Measurements from ENCODE around the gene CCDC85B.

The CCDC85B gene

DNA sequence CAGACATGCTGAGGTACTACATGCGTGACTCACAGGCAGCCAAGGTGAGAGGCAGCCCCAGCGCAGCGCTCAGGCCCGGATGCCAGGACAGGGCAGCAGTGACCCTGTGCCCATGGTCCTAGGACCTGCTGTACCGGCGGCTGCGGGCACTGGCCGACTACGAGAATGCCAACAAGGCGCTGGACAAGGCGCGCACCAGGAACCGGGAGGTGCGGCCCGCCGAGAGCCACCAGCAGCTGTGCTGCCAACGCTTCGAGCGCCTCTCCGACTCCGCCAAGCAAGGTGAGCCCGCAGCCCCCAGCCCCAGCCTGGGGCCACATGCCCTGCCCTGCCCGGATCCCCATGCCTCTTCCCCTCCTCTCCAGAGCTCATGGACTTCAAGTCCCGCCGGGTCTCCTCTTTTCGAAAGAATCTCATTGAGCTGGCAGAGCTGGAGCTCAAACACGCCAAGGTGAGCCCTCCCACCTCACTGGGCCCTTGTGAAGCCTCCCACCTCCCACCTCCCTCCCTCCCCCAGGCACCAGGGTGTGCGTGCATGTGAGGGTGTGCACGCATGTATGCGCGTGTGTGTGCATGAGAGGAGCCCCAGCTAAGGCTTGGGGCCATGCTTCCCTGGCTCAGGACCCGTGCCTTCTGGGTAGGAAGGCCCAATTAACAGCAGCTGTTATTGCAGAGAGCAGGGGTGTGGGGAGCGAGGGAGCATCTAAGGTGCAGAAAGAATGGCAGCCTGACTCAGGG is 37.8 kb upstream of the CCDC85B start:
- H3K4me3 ChIP-seq (ENCODE audit: low read depth in 1 of 2, low read length in 1 of 2) = no peak overlapping the region
- H3K27ac ChIP-seq = peak overlapping the region; percentile 96
- H3K9me3 ChIP-seq = no peaks in the 10 kb centered on the region
- TF ChIP-seq, protein P1, sequence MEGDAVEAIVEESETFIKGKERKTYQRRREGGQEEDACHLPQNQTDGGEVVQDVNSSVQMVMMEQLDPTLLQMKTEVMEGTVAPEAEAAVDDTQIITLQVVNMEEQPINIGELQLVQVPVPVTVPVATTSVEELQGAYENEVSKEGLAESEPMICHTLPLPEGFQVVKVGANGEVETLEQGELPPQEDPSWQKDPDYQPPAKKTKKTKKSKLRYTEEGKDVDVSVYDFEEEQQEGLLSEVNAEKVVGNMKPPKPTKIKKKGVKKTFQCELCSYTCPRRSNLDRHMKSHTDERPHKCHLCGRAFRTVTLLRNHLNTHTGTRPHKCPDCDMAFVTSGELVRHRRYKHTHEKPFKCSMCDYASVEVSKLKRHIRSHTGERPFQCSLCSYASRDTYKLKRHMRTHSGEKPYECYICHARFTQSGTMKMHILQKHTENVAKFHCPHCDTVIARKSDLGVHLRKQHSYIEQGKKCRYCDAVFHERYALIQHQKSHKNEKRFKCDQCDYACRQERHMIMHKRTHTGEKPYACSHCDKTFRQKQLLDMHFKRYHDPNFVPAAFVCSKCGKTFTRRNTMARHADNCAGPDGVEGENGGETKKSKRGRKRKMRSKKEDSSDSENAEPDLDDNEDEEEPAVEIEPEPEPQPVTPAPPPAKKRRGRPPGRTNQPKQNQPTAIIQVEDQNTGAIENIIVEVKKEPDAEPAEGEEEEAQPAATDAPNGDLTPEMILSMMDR (IDR thresholded peaks at IDR 0.05) = no peak
- H3K4me1 ChIP-seq (ENCODE audit: control insufficient read depth in 1 of 2, insufficient read depth in 1 of 2, low read depth in 1 of 2, low read length in 1 of 2) = peaks cover 29 to 34% of the 10 kb centered on the region in 2 experiments
- H3K27me3 ChIP-seq = no peaks in the 10 kb centered on the region
- H3K36me3 ChIP-seq = peaks cover 66% of the 10 kb centered on the region

DNA sequence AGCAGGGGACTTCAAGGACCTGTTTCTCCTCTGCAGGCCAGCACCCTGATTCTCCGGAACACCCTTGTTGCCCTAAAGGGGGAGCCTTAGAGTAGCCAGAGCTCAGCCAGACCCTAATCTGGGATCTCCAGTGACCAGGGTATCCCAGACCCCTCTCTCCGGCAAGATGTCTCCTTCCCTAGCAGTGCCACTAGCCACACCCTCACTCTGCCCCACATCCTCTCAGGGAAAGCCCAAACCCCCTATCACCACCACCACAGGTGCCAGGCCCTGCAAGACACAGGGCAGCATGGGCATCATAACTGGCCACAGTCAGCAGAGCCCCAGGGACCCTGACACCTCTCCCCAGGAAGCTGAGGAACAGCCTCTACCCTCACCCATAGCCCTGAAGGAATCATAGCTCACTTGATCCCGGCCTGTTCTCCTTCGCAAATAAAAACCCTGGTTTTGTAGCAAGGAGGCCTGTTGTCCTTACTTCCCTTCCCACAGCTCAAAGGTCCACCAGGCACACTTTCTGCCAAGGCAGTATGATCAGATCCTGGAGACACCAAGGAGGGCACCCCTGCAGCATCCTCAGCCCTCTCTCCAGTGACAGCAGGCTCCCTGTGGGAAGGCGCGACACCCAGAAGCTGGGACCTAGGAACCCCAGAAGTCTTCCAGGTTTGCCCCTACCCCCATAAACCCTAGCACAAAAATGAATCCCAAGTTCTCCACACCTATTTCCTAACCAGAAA is 37.1 kb upstream of the CCDC85B start:
- H3K27me3 ChIP-seq = no peaks in the 10 kb centered on the region
- TF ChIP-seq, protein P1 (IDR thresholded peaks at IDR 0.05) = no peak
- peak overlapping the region; percentile 96 for H3K27ac ChIP-seq
- peaks cover 66% of the 10 kb centered on the region for H3K36me3 ChIP-seq
- H3K4me1 ChIP-seq (ENCODE audit: control insufficient read depth in 1 of 2, insufficient read depth in 1 of 2, low read depth in 1 of 2, low read length in 1 of 2) = peaks cover 31 to 35% of the 10 kb centered on the region in 2 experiments
- H3K9me3 ChIP-seq = no peaks in the 10 kb centered on the region
- H3K4me3 ChIP-seq (ENCODE audit: low read depth in 1 of 2, low read length in 1 of 2) = no peak overlapping the region

DNA sequence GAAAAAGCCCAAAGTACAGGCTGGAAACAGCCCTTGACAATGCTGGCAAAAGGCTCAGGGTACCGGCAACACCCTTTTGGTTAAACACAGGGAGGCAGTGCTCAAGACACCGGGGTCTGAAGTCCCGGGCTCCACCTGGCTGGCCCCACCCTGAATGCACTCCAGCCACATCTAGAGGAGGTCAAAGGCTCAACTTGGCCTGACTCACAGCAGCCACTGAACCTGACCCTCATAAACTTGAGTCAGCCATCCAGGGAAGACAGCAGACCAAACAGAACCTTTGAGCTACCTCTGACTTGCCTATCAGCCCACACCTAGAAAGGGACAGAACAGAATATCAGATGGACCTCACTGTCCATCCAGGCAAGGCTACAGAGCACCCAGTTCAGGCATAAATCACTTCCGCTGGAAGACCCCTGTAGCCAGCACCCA is 36.3 kb upstream of the CCDC85B start:
- Histone ChIP-seq H3K36me3 (peaks cover 66% of the 10 kb centered on the region), H3K4me1 (ENCODE audit: control insufficient read depth in 1 of 2, insufficient read depth in 1 of 2, low read depth in 1 of 2, low read length in 1 of 2) (peaks cover 38 to 43% of the 10 kb centered on the region in 2 experiments), H3K4me3 (ENCODE audit: low read depth in 1 of 2, low read length in 1 of 2) (no peak overlapping the region), H3K27me3 (no peaks in the 10 kb centered on the region), H3K9me3 (no peaks in the 10 kb centered on the region), H3K27ac (peak overlapping the region; percentile 96)
- TF ChIP-seq, protein P1 (IDR thresholded peaks at IDR 0.05) = no peak

DNA sequence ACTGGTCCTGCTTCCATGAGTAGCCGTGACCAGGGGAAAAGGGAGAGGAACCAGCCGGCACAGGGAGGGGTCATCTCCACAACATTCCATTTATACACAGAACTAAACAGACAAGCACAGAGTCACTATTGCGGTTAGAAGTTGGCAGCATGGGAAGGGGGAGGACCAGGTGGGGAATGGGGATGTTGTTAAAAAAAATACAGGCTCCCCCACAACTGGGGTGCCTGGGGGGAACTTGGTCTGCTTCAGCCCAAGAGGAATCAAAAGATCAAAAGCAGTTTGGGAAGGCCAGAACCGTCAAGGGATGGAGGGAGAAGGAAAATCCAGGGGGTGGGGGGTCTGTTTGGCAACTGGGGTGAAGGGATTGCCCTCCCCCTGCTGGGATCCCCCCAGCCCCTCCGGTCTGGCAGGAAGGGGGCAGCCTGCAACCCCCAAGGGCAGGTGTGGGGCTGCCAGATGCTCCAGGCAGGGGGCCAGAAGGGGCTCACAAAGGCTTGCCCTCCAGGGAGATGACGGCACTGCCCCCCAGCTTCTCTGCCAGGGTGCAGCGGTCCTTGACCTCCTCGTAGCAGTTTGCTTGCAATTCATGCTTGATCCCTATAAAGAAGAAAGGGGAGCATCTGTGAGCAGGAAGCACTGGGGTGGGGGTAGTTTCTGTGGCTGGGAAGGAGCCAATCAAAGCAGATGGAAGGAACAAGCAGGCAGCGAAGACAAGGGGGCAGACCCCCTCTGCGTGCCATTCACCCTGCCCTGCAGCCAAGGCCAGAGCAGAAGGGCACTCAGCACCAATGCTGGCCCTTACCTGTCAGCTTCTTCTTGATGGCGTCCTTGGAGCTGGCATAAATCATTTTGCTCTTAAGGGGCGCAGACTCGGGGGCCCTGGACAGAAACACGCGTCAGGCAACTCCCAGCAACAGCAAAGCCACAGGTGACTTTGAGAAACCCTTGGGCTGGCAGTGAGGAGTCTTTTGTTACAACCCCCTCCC is 35.3 kb upstream of the CCDC85B start:
- H3K27ac ChIP-seq = peak overlapping the region; percentile 96
- TF ChIP-seq, protein P1 (IDR thresholded peaks at IDR 0.05) = no peak
- H3K9me3 ChIP-seq = no peaks in the 10 kb centered on the region
- peak overlapping the region in 1 of 2 experiments; percentile 97 for H3K4me3 ChIP-seq (ENCODE audit: low read depth in 1 of 2, low read length in 1 of 2)
- H3K36me3 ChIP-seq = peaks cover 62% of the 10 kb centered on the region
- no peaks in the 10 kb centered on the region for H3K27me3 ChIP-seq
- H3K4me1 ChIP-seq (ENCODE audit: control insufficient read depth in 1 of 2, insufficient read depth in 1 of 2, low read depth in 1 of 2, low read length in 1 of 2) = peaks cover 46 to 51% of the 10 kb centered on the region in 2 experiments

DNA sequence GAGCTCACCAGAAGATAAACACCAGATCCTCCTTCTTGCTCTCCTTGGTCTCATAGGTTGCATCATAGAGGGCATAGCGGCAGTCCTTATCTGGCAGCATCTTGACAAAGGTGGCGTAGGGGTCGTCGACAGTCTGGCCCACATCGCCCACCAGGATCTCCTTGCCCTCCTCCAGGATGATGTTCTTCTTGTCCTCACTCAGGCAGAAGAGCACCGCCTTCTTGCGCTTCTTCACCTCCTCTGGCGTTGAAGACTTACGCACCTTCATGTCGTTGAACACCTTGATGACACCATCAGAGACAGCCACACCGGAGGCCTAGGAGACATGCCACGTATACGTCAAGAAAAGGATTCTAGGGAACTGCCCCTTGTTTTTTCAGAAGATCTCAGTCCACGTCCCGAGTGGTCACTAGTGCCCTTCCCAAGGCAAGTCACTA is 34.5 kb upstream of the CCDC85B start:
- peaks cover 52 to 54% of the 10 kb centered on the region in 2 experiments for H3K4me1 ChIP-seq (ENCODE audit: control insufficient read depth in 1 of 2, insufficient read depth in 1 of 2, low read depth in 1 of 2, low read length in 1 of 2)
- TF ChIP-seq, protein P1 (IDR thresholded peaks at IDR 0.05) = no peak
- H3K36me3 ChIP-seq = peaks cover 54% of the 10 kb centered on the region
- H3K27ac ChIP-seq = peak overlapping the region; percentile 96
- H3K27me3 ChIP-seq = no peaks in the 10 kb centered on the region
- no peaks in the 10 kb centered on the region for H3K9me3 ChIP-seq
- peak overlapping the region; percentile 97 to 98 for H3K4me3 ChIP-seq (ENCODE audit: low read depth in 1 of 2, low read length in 1 of 2)
